GM18505 (cell line): ENCODE results near the gene ICE1.
"Not testable (repeated sequence)": the region's sequence is repeated elsewhere in the genome, so short reads cannot be mapped to it uniquely, and the experiment has no call there.

Experiments
- ATAC-seq: cut with Tn5 transposase; IDR thresholded peaks from one replicate; pipeline ENCODE4 v1.9.1; 2021; ENCODE audit not compliant: unreplicated experiment
- POLR2A ChIP-seq: IDR thresholded peaks from 4 replicates; pipeline ENCODE4 v1.6.1; 2011; ENCODE audit warnings: borderline replicate concordance; ENCODE audit not compliant: insufficient read depth, insufficient read length; ENCODE audit errors: extremely low read depth

Gene ICE1

GRCh38 chr5:5437227-5438172 lies 15.0 kb downstream of the ICE1 start:
- no peak for ATAC-seq
- no peak for TF ChIP-seq POLR2A

- TF ChIP-seq POLR2A = no peak
- no peak for ATAC-seq
Measured at GRCh38 chr5:5451863-5452262, 29.4 kb downstream of the ICE1 start.

GRCh38 chr5:5453131-5453530 lies 30.7 kb downstream of the ICE1 start:
- no peak for TF ChIP-seq POLR2A
- no peak for ATAC-seq

GRCh38 chr5:5454391-5454790 lies 31.9 kb downstream of the ICE1 start:
- no peak for TF ChIP-seq POLR2A

DNA sequence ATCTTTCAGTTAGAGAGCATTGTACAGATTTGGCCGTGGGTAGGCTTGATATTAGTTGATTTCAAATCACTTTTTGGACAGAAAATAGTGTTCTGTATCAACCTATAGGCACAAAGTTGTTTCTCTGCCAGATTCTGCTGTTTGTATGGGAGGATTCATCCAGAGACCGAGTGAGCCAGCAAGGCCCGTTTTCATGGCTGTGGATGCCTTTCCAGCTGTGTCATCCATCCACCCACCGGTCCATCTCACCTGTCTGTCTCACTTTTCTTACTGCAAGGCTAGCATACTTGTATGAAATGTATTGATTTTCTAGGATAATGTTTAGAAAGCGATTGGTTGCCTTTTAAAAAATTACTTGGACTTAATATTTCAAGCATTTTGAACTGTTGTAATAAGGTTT lies 34.4 kb downstream of the ICE1 start:
- ATAC-seq = no peak
- no peak for TF ChIP-seq POLR2A

More at GRCh38 chr5:5454391-5454790, 31.9 kb downstream of the ICE1 start:
- ATAC-seq = no peak

DNA sequence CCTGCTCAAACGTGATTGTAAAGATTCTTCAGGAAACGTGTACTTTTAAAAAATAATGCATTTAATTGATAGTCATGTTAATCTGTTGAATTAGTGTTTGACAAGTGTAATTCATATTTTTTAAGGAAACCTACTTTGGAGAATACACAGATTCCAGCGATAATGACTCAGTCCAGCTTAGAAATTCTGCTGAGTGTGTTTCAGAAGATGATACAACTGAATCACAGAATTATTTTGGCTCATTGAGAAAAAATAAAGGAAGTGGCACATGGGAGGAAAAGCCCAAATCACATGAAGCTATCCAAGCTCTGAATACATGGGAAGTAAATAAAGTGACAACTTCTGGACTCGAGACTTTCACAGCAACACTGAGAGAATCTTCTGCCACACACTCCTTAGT lies 37.8 kb downstream of the ICE1 start:
- TF ChIP-seq POLR2A = no peak
- no peak for ATAC-seq

GRCh38 chr5:5461012-5461411 lies 38.5 kb downstream of the ICE1 start:
- no peak for ATAC-seq
- no peak for TF ChIP-seq POLR2A

DNA sequence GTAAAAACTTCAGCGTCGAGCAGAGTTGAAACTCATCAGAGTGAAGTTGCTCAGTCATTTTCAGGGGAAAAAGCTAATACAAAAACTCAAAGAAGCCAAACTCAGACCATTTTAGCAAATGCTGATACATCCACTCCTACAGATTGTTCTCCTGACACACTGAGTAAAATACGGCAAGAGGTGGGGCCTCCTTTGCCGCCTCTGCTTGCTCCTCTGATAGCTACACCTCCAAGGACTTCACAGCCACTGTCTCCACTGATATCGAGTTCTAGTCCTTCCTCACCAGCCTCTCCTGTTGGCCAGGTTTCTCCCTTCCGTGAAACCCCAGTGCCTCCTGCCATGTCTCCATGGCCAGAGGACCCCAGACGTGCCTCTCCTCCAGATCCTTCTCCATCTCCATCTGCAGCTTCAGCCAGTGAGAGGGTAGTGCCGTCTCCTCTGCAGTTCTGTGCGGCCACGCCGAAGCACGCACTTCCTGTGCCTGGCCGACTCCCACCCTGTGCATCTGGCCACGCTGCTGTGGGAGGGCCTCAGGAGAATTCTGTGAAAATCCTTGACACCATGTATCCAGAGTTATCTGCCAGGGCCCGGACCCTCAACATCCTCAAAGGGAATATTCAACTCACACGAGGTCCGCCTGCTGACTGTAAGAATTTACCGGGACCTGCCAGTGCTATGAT lies 41.7 kb downstream of the ICE1 start:
- no peak for ATAC-seq
- TF ChIP-seq POLR2A = no peak

- TF ChIP-seq POLR2A = no peak
- no peak for ATAC-seq
Measured at GRCh38 chr5:5466227-5466626, 43.8 kb downstream of the ICE1 start.

DNA sequence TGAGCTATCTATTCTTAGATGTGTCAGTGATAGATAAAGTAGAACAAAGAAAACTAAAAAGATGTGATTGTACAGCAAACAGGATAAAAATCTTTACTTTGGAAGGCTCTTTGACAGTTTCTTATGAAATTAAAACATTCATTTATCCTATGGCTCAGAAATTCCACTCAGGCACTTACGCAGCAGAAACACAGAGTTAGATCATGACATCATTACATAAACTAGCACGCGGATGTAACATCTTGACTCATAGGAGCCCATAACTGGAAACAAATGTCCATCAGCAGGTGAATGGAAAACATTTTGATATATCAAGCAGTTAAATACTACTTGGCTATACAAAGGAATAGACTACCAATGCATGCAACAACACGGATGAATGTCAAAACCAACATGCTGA lies 45.3 kb downstream of the ICE1 start:
- ATAC-seq = no peak
- TF ChIP-seq POLR2A = no peak

- TF ChIP-seq POLR2A = no peak
- no peak for ATAC-seq
Measured at GRCh38 chr5:5470933-5471332, 48.5 kb downstream of the ICE1 start.

DNA sequence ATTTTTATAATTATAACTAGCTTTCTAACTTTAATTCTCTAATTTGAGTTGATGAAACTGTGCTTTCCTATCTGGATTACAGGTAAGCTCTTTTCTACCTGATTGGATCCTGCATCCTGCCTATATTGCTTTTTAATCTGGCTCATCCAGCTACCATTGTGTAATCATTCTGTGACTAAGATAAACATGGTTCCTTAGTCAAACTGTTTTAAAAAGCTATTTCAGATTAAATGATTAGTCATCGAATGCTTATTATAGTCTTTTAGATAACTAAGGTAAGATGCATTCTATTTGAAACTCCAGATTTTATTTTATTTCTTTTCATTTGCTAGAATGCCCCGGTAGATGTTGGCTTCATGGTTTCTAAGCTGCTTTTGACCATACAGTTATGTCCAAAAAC lies 50.7 kb downstream of the ICE1 start:
- TF ChIP-seq POLR2A = no peak
- ATAC-seq = no peak

DNA sequence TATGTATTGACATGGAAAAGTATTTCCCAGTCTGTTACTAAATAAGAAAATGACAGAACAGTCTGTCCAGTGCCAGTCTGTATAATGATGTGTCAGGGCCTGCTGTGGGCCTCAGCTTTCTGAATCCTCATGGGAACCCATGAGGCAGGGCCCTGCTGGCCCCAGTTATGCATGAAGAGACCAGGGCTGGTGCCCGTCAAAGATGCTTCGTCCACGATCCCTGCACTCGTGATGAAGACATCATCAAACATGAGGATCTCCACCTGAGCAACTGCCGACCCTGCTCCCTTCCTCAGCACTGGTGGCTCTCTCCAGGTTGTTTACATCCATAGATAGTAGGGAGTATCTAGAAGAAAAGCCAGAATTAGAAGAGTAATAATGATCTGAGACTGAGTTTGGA lies 52.5 kb downstream of the ICE1 start:
- no peak for TF ChIP-seq POLR2A
- ATAC-seq = no peak

GRCh38 chr5:5475975-5476374 lies 53.5 kb downstream of the ICE1 start:
- no peak for TF ChIP-seq POLR2A
- ATAC-seq = no peak

DNA sequence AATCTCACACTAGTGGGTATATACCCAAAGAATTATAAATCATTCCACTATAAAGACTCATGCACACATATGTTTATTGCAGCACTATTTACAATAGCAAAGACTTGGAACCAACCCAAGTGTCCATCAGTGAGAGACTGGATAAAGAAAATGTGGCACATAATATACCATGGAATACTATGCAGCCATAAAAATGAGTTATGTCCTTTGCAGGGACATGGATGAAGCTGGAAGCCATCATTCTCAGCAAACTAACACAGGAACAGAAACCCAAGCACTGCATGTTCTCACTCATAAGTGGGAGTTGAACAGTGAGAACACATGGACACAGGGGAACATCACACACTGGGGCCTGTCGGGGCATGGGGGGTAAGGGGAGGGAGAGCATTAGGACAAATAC lies 57.1 kb downstream of the ICE1 start:
- ATAC-seq = not testable (repeated sequence)
